ENCODE data around the gene PDXK.

PDXK gene

GRCh38 chr21:43785134-43785533, 66.2 kb downstream of the PDXK start:
- no peak for DNase-seq

- no peak for DNase-seq
These were observed 67.4 kb downstream of the PDXK start for GRCh38 chr21:43786300-43786806.

- DNase-seq: no peak
These were observed 68.0 kb downstream of the PDXK start for GRCh38 chr21:43786807-43787440.

GRCh38 chr21:43789276-43790009, 70.5 kb downstream of the PDXK start, which contains the start of gene RRP1:
TSS of gene RRP1 (plus strand) at chr21:43789577. CDS start at chr21:43789630, 53 bp downstream.
- DNase-seq: peak; percentile 56

- no peak for DNase-seq
These were observed 71.1 kb downstream of the PDXK start for GRCh38 chr21:43790010-43790524.

GRCh38 chr21:43792406-43792805, 73.5 kb downstream of the PDXK start:
- DNase-seq: no peak

- DNase-seq: no peak
These were observed 74.3 kb downstream of the PDXK start for GRCh38 chr21:43793243-43793642.

GRCh38 chr21:43794311-43794710, 75.4 kb downstream of the PDXK start:
- DNase-seq: no peak

- no peak for DNase-seq
These were observed 75.9 kb downstream of the PDXK start for GRCh38 chr21:43794857-43795256.

GRCh38 chr21:43797415-43797814, 78.5 kb downstream of the PDXK start:
- DNase-seq: no peak

GRCh38 chr21:43797925-43798715, 79.2 kb downstream of the PDXK start:
- DNase-seq: no peak

GRCh38 chr21:43799301-43799840, 80.4 kb downstream of the PDXK start:
- DNase-seq: no peak

- DNase-seq: no peak
These were observed 81.2 kb downstream of the PDXK start for GRCh38 chr21:43800124-43800523.

GRCh38 chr21:43800566-43800965, 81.6 kb downstream of the PDXK start:
- no peak for DNase-seq

- DNase-seq: no peak
These were observed 82.3 kb downstream of the PDXK start for GRCh38 chr21:43801006-43801783.

GRCh38 chr21:43802713-43803313, 83.9 kb downstream of the PDXK start:
- DNase-seq: no peak

GRCh38 chr21:43803558-43804300, 84.8 kb downstream of the PDXK start:
- no peak for DNase-seq

- no peak for DNase-seq
These were observed 86.4 kb downstream of the PDXK start for GRCh38 chr21:43805275-43805800.

- DNase-seq: no peak
These were observed 87.2 kb downstream of the PDXK start for GRCh38 chr21:43806017-43806710.

GRCh38 chr21:43808367-43808766, 89.4 kb downstream of the PDXK start:
- DNase-seq: no peak
